ENCODE measurements around the gene SLC25A17.
"Not testable (repeated sequence)": the region's sequence is repeated elsewhere in the genome, so short reads cannot be mapped to it uniquely, and the experiment has no call there.

Gene SLC25A17

DNA sequence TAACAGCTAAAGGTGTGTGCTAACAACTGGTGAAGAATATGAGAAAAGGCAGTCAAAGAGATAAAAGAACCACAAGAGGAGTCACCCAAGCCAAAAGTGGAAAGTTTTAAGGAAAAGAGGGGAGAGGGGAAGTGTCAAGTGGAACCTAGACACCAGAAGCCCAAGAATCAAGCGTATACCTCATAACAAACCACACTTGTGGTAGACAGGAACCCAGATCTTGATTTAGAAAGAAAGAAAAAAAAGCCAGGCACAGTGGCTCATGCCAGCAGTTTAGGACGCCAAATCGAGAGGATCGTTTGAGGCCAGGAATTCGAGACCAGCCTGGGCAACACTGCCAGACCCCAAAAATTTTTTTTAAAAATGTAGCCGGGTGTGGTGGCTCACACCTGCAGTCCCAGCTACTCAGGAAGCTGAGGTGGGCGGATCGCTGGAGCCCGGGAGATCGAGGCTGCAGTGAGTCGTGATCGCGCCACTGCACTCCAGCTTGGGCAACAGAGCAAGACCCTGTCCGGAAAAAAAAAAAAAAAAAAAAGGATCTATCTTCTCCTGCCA, 877 bp downstream of the SLC25A17 start:
- no peak for DNase-seq

DNA sequence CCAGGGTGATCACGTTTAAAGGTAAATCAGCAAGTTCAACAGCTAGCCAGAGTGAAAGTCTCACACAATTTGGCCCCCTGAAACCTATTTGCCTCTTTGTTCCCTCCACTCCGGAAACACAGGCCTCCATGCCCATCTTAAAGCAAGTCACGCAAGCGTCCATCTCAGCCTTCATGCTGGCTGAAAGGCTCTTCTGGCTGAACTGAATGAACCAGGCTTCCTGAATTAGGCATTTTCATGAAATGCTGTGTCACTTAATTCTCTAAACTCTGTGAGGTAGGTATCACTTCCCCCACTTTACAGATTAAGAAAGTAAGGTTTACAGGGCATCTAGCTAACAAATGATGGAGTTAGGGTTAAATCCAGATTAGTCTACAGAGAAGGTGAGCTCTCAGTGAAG, 1.4 kb downstream of the SLC25A17 start:
- DNase-seq: no peak

DNA sequence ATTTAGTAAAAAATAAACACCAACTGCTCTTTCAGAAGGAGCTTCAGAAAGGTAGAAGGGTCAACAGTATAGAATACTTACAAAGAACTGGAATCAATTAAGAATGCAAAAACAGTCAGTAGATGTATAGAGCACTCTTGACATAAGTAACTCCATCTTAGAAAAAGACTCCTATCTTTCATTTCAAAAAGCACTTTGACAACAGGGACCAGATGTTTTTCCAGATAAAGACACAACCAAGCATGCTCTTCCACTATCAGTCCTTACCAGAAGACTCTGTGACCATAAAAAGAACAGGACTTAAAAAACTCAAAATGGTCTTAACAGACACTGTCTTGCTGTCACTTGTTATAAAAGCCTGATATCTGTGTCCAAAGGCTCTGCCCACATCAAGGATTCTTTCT, 5.2 kb downstream of the SLC25A17 start:
- no peak for DNase-seq

DNA sequence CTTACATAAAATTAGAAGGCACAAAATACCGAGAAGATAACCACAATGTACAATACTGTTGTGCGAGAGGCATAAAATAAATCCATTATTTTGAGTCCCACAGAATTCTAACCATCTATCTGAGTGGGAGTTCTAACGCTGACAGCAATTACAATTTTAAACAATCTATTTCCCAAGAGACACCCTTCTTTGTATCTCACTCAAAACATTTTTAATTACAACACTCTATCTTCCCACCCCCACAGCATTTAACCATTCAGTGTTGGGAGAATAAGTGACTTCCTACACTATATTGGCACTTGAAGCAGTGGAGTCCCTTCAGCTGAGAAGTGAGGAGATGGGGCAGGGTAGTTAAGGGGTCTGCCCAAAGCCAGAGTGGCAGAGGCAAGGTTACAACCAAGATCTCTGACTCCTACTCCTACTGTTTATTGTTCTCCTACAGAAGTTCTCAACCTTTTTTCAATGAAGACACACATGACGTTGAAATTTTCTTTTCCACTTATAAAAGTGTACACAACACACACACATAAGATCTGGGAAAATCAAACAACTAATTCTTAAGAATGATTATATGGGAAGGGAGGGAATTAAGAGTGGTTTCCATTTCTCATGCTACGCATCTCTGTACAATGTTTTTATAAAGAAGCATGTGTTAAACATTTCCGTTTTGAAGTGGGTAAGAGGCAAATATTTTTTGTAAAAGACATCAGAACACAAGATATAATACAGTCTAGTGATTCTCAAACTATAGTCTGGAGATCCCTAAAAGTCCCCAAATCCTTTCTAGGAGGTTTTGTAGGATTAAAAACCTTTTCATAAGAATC, 10.9 kb downstream of the SLC25A17 start:
- DNase-seq: peak; percentile 17

DNA sequence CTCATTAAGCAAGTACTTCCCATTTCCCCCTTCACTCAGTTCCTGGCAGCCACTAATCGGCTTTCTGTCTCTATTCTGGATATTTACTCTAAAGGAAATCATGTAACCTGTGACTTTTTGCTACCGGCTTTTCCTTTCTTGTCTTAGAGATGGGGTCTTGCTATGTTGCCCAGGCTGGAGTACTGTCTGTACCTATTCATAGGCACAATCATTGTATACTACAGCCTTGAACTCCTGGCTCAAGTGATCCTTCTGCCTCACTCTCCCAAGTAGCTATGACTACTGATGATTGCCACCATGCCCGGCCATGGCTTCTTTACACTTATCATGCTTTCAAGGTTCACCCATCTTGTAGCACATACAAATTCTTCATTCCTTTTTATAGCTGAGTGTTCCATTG, 12.4 kb downstream of the SLC25A17 start:
- DNase-seq: no peak

DNA sequence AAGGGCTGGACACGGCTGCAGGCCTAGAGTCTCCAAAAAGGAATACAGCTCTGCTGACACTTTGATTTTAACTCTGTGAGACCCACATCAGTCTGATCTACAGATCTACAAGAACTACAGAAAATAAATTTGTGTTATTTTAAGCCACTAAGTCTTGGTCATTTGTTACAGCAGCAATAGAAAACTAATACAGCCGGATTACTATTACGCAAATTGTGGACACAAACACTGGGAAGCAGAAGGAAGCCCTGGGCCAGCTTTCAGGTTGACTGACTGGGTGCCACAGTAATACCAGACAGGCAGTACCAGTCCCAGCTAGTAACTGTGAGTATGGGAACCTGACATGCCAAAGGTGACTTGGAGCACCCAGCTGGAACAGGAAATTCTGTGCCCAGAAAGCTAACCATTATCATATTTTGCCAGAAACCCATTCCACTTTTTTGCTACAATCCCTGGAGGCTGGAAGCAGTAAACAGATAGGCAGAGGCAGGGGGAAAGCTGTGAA, 13.4 kb downstream of the SLC25A17 start:
- no peak for DNase-seq

DNA sequence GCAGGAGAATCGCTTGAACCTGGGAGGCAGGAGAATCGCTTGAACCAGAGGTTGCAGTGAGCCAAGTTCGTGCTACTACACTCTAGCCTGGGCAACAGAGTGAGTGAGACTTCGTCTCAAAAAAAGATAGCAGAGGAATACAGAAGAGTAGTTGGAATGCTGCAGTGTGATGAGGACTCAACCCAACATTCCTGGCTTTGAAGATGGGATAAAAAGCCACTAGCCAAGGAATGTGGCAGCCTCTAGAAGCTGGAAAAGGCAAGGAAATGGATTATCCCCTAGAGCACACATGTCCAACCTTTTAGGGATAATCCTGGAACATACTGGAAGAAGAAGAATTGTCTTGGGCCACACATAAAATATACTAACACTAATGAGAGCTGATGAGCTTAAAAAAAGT, 13.9 kb downstream of the SLC25A17 start:
- DNase-seq: peak; percentile 22

DNA sequence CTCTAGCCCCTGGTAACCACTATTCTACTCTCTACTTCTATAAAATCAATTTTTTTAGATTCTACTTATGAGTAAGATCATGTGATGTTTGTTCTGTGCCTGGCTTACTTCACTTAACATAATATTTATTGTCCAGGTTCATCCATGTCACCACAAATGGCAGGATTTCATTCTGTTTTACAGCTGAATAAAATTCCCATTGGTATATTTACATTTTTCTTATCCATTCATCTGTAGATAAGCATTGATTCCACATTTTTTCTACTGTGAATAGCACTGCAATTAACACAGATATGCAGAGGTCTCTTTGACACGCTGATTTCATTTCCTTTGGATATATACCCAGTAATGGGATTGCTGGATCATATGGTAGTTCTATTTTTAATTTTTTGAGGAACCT, 15.8 kb downstream of the SLC25A17 start:
- DNase-seq: no peak

DNA sequence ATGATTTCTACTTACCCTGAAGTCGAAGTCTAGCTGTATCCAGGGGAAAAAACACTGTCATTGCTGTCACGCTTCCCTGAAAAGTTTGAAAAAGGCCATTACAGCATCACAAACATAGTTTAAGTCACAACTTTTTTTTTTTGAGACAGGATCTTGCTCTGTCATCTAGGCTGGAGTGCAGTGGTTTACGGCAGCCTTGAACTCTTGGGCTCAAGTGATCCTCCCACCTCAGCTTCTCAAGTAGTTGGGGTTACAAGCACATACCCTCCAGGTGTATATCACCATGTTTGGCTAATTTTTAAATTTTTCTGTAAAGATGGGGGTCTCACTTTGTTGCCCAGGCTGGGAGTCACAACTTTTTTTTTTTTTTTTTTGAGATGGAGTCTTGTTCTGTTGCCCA, 20.1 kb downstream of the SLC25A17 start:
- no peak for DNase-seq

DNA sequence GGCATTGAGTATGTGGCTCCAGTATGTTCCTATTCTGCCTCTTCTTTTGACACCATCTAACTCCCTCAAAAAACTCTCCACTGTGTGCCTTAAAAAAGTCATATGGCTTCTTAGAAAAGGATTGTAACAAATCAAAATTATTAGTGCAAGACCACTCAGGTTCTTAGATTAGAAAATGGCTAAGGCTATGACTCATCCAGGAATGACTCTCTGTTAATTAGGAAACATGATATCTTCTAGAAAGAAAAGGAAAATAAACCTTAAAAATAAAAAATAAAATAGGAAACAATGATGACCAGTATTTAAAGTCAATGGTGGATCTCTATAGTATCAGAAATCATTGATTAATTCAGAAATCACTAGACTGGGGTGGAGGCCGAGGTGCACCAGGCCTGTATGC, 21.7 kb downstream of the SLC25A17 start:
- DNase-seq: peak; percentile 36

DNA sequence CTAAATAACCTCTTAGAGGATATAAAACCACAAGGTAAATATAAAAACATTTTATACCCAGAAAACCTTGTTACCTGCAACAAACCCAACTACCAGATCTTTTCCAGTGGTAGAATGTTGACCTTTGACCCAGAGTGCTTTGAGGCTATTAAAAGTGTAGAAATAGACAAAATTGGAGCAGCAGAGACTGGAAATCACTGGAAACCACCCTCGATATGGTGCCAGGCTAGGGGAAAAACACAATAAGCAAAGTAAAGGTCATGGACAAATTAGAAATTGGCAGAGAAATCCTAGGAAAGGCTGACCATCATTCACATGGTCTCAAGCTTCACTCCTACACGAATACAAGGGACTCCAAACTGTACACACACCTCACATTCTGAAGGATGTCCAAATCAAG, 26.7 kb downstream of the SLC25A17 start:
- DNase-seq: no peak

DNA sequence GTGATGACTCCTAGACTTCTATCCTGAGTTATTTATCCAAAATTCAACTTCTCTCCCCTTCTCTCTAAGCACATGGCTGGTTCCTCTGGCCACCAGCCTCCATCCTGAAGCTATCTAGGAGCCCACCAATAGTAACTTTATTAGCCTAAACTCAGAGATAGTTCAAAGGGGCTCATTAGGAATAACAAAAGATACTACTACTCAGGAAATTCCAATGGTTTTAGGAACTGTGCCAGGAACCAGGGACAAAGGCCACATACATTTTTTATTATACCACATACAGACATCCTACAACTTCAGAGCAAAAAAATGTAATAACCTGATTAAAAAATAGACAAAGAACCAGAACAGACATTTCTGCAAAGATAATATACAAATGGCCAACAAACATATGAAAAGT, 27.9 kb downstream of the SLC25A17 start:
- peak; percentile 55 for DNase-seq

DNA sequence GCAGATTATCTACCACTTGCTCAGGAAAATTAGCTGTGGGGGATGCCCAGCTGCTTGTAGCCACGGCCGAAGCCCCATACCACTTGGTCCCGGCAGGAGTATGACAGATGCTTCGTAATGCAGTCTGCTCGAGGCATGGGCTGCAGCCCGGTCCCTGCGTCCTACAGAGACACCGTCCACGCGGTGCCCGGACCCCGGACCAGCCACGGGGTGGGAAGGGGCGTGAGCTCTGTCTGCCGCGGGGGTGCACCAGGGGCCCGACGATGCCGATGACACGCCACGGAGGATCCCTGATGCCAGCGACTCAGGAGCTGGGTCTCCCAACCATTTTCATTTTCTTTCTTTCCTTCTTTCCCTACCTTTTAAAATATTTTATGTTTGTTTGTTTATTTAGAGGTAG, 30.0 kb downstream of the SLC25A17 start:
- no peak for DNase-seq

DNA sequence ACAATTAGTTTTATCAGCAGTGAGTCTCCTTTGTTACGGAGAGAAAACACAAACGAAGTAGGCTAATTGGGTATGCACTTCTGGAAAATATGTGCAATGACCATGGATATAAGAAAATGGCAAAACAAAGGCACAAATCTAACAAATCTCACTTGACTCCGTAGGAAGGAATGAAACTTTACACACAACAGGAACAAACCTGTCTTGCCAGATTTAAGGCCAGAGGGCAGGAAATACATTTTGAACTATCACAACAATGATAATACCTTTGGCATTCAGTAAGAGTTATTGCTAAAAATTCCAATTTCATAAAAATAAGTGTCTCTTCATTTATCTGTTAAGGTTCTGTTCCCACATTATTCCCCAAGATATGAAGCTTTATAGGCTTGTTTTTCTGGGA, 36.6 kb downstream of the SLC25A17 start:
- DNase-seq: no peak

DNA sequence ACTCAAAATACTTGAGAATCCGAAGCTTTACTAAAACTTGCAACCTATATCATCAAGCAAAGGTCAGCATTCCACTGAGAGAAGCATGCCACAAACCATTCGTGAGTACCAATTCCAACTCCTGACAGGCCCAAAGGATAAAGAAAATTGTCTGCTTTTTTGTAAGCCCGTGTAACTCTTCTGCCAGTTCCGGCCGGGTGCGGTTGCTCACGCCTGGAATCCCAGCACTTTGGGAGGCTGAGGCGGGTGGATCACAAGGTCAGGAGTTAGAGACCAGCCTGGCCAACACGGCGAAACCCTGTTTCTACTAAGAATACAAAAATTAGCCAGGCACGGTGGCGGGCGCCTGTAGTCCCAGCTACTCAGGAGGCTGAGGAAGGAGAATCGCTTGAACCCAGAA, 37.4 kb downstream of the SLC25A17 start:
- DNase-seq: not testable (repeated sequence)

DNA sequence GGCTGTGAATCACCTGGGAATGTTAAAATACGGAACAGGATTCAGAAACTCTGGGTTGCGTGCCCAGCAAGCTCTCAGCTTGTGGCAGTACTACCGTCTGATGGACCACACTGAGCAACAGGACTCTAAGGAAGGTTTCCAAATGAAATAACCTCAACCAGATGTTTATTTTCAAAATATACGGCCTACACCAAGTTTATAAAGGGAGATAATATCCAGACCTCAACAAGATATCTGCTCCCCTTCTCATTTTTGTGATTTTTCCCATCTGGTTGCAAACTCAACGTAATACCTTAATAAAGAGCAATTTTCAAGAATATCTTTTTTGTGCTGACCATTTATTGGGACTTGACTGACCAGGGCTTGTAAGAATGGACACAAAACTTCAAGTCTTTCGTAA, 49.4 kb downstream of the SLC25A17 start:
- no peak for DNase-seq

DNA sequence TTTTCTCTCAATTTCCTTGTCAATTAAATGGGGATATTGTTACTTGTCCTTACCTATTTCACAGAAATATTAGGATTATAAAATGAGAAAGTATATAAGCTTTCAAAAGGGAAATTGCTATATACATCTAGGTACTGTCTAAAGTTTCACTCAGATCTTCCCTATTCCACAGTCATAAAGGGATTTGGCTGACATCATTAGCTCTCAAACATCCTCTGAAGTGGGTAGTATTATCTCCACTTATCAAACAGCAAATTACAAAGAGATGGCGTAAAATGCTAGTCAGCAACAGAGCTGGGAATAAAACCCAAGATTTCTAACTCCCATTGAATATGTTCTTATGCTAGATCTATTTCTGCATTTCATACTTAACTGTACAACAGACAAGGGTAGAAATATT, 50.9 kb downstream of the SLC25A17 start:
- no peak for DNase-seq

DNA sequence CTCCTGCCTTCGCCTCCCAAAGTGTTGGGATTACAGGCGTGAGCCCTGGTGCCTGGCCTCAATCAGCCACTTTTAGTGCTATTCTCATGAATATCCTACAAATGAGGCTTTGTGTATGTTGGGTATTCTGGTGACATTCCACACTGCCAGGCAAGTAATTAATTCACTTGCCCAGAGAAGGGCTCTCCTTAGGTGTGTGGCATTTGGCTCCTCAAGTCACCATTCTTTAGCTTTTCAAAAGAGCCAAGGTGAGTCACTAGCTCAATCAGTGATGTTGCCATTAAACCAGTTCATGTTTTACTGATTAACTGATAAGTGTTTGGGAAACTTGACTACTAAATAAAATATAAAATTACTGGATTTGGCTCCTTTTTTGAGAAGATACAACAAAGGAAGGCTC, 52.2 kb downstream of the SLC25A17 start:
- DNase-seq: no peak

DNA sequence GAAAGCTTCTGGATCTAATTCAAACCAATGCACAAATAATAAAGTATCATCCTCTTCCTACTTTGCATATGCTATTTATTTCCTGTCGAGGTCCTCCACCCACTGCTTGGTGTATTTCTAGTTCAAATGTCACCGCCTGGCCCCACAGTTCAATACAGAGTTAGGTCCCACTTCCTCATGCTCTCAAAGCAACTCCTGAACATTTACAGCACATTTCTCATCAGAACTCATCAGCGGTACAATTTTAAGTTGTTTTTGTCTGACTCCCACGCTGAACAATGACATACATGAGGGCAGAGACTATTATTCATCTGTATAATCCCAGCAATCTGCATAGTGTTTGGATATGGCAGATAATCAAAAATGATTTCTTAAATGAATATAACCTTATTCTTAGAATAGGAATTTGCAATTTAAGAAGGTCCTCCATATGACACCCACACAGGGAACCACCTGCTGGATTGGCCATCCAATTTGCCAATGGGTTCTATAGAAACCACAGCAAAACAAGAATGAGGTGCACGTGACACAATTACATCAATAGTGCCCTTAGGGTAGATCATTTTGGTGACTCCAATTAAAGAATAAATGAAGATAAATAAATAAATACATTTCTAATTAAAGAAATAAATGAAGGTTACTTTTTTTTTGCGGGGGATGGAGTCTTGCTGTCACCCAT, 54.2 kb downstream of the SLC25A17 start:
- DNase-seq: no peak

DNA sequence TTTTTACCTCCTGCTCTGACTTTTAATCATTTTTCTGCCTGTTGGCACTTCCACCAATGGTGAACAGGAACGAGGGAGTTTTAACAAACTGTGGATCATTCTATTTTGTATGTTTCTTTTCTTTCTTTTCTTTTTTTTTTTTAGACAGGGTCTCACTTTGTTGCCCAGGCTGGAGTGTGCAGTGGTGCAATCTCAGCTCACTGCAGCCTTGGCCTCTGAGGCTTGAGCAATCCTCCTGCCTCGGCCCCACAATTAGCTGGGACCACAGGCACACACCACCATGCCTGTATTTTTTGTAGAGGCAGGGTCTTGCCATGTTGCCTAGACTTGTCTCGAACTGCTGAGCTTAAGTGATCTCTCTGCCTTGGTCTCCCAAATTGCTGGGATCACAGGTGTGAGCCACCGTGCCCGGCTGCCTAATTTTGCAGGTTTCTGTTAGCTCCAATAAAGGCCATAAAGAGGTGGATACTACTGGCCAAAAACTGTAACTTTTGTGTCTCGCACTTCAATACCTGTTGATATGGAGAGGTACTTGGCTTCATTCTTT, 59.8 kb downstream of the SLC25A17 start:
- DNase-seq: no peak

DNA sequence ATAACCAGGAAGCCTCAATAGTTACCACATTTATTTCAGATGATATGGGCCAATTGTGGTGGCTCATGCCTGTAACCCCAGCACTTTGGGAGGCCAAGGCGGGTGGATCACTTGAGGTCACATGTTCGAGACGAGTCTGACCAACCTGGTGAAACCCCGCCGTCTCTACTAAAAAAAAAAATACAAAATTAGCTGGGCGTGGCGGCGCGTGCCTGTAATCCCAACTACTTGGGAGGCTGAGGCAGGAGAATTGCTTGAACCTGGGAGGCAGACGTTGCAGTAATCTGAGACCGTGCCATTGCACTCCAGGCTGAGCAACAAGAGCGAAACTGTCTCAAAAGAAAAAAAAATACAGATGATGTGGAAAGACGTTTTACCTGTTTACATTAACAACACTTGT, 60.3 kb downstream of the SLC25A17 start:
- DNase-seq: not testable (repeated sequence)

DNA sequence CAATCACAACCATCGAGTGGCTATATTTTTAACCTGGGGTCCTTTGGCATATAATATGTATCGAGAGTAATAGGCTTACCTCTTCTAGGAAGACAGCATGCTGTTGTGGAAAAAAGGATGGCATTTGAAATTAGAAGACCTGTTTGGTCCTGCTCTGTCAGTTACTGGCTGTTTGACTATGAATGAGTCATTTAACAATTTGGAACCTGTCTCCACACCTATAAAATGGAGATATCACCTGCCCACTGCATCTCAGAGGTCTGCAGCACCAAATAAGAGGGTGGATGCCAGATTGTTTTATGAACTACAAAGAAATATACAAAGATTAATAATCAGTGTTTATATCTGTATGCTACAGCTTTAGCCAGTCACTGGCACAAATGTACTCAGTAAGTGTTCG, 60.8 kb downstream of the SLC25A17 start:
- no peak for DNase-seq

DNA sequence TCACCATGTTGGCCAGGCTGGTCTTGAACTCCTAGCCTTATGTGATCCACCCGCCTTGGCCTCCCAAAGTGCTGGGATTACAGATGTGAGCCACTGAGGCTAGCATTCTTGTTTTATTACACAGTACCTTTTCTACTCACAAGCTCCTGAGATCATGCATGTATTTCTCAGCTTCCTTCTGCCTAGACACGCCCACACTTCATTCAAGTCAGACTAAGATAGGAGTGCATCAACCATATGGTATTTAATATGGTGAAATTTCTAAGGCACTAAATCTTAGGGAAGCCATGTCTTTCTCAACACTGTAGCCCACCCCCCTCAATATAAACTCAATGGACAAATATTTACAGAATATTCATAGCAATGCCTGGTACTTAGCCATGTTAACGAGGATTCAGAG, 62.1 kb downstream of the SLC25A17 start:
- peak; percentile 55 for DNase-seq

DNA sequence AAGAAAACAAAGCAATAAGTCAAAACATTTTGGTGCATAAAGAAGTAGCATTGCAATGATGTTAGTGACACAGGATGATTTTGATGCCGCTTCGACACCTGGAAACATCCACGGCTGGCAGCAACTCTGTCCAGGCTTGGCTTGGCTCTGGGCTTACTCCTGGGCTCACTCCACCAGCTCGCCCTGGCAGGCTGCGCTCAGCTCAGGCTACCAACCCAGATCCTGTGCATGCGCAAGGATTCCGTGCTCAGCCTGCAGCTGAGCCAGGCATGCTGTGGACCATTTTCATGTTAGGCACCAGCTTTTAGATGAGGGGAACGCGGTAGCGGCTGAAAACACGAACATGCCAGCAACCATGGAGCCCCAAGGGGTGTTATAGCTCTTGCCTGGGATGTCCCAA, 66.0 kb downstream of the SLC25A17 start:
- DNase-seq: no peak

Data from fibroblast of skin of abdomen (primary cell).